ENCODE measurements around the gene STARD3.

STARD3 gene

GRCh38 chr17:39609416-39610025 lies 27.4 kb upstream of the STARD3 start:
- Histone ChIP-seq H3K4me3 (ENCODE audit: low read length in 2 of 2) (no peak overlapping the region), H3K9me3 (replicated peaks in 1 of 2; ENCODE audit: control insufficient read depth in 2 of 2, insufficient read depth in 1 of 2, low read depth in 1 of 2, low read length in 2 of 2) (peaks cover 0 to 3% of the 10 kb centered on the region in 2 donors), H3K27me3 (ENCODE audit: control insufficient read depth in 3 of 3, insufficient read depth in 3 of 3, low read depth in 1 of 3, low read length in 3 of 3) (peaks cover 32 to 91% (median 60%) of the 10 kb centered on the region in 3 experiments), H3K9ac (ENCODE audit: low read depth, low read length, poor library complexity) (no peak overlapping the region), H2BK5ac (ENCODE audit: low read length) (no peak overlapping the region), H4K8ac (ENCODE audit: low read depth, low read length) (no peak overlapping the region), H4K91ac (ENCODE audit: low read depth, low read length, poor library complexity) (no peak overlapping the region), H3K79me1 (ENCODE audit: low read depth, low read length) (peaks cover 7% of the 10 kb centered on the region), H3K4me1 (ENCODE audit: control insufficient read depth in 2 of 2, insufficient read depth in 1 of 2, low read depth in 1 of 2, low read length in 2 of 2) (peaks cover 5 to 8% of the 10 kb centered on the region in 2 donors), H2AFZ (ENCODE audit: low read length) (no peak overlapping the region), H3K27ac (replicated peaks; ENCODE audit: low read length) (no peak overlapping the region), H3K36me3 (replicated peaks in 1 of 2; ENCODE audit: control insufficient read depth in 2 of 2, insufficient read depth in 2 of 2, low read length in 2 of 2) (no peaks in the 10 kb centered on the region), H3K4me2 (ENCODE audit: insufficient read depth, low read length, poor library complexity, severe bottlenecking) (no peak overlapping the region), H3K4ac (ENCODE audit: low read length) (no peak overlapping the region), H2BK15ac (ENCODE audit: low read length) (no peak overlapping the region), H2AK5ac (ENCODE audit: low read depth, low read length) (no peak overlapping the region), H2BK120ac (ENCODE audit: low read depth, low read length) (no peak overlapping the region), H3K14ac (ENCODE audit: low read length) (no peak overlapping the region), H2BK12ac (ENCODE audit: low read length) (no peak overlapping the region), H3K23ac (ENCODE audit: low read depth, low read length, poor library complexity) (no peak overlapping the region), H3K18ac (ENCODE audit: low read length) (no peak overlapping the region)
- DNase-seq (ENCODE audit: low spot score): no peak
- no CpG with 5 or more reads among the region's 4 CpGs for WGBS, 2 donors (ENCODE audit: extremely low coverage in 2 of 2, insufficient read length in 2 of 2, insufficient replicate concordance in 1 of 2)

GRCh38 chr17:39611401-39612112 lies 25.4 kb upstream of the STARD3 start:
- Histone ChIP-seq H2BK5ac (ENCODE audit: low read length) (no peak overlapping the region), H3K79me1 (ENCODE audit: low read depth, low read length) (no peaks in the 10 kb centered on the region), H3K18ac (ENCODE audit: low read length) (peak overlapping the region; percentile 60), H2BK12ac (ENCODE audit: low read length) (no peak overlapping the region), H3K9me3 (replicated peaks in 1 of 2; ENCODE audit: control insufficient read depth in 2 of 2, insufficient read depth in 1 of 2, low read depth in 1 of 2, low read length in 2 of 2) (no peaks in the 10 kb centered on the region), H3K4ac (ENCODE audit: low read length) (no peak overlapping the region), H4K91ac (ENCODE audit: low read depth, low read length, poor library complexity) (no peak overlapping the region), H2BK120ac (ENCODE audit: low read depth, low read length) (no peak overlapping the region), H2AFZ (ENCODE audit: low read length) (peak overlapping the region; percentile 30), H3K4me1 (ENCODE audit: control insufficient read depth in 2 of 2, insufficient read depth in 1 of 2, low read depth in 1 of 2, low read length in 2 of 2) (peaks cover 3 to 5% of the 10 kb centered on the region in 2 donors), H3K14ac (ENCODE audit: low read length) (no peak overlapping the region), H3K4me2 (ENCODE audit: insufficient read depth, low read length, poor library complexity, severe bottlenecking) (no peak overlapping the region), H3K27ac (replicated peaks; ENCODE audit: low read length) (no peak overlapping the region), H3K23ac (ENCODE audit: low read depth, low read length, poor library complexity) (no peak overlapping the region), H3K36me3 (replicated peaks in 1 of 2; ENCODE audit: control insufficient read depth in 2 of 2, insufficient read depth in 2 of 2, low read length in 2 of 2) (no peaks in the 10 kb centered on the region), H4K8ac (ENCODE audit: low read depth, low read length) (no peak overlapping the region), H3K9ac (ENCODE audit: low read depth, low read length, poor library complexity) (no peak overlapping the region), H2BK15ac (ENCODE audit: low read length) (no peak overlapping the region), H3K4me3 (ENCODE audit: low read length in 2 of 2) (peak overlapping the region in 1 of 2 donors; percentile 57), H3K27me3 (ENCODE audit: control insufficient read depth in 3 of 3, insufficient read depth in 3 of 3, low read depth in 1 of 3, low read length in 3 of 3) (peaks cover 13 to 86% (median 47%) of the 10 kb centered on the region in 3 experiments), H2AK5ac (ENCODE audit: low read depth, low read length) (no peak overlapping the region)
- no peak for DNase-seq (ENCODE audit: low spot score)
- no CpG with 5 or more reads among the region's 9 CpGs for WGBS, 2 donors (ENCODE audit: extremely low coverage in 2 of 2, insufficient read length in 2 of 2, insufficient replicate concordance in 1 of 2)

GRCh38 chr17:39612291-39612894 lies 24.6 kb upstream of the STARD3 start:
- Histone ChIP-seq H3K27ac (replicated peaks; ENCODE audit: low read length) (no peak overlapping the region), H3K9me3 (replicated peaks in 1 of 2; ENCODE audit: control insufficient read depth in 2 of 2, insufficient read depth in 1 of 2, low read depth in 1 of 2, low read length in 2 of 2) (no peaks in the 10 kb centered on the region), H2BK12ac (ENCODE audit: low read length) (peak overlapping the region; percentile 31), H2AFZ (ENCODE audit: low read length) (peak overlapping the region; percentile 30), H4K8ac (ENCODE audit: low read depth, low read length) (no peak overlapping the region), H3K4me1 (ENCODE audit: control insufficient read depth in 2 of 2, insufficient read depth in 1 of 2, low read depth in 1 of 2, low read length in 2 of 2) (peaks cover under 1 to 3% of the 10 kb centered on the region in 2 donors), H3K79me1 (ENCODE audit: low read depth, low read length) (no peaks in the 10 kb centered on the region), H3K23ac (ENCODE audit: low read depth, low read length, poor library complexity) (no peak overlapping the region), H3K18ac (ENCODE audit: low read length) (peak overlapping the region; percentile 63), H3K9ac (ENCODE audit: low read depth, low read length, poor library complexity) (no peak overlapping the region), H3K4me2 (ENCODE audit: insufficient read depth, low read length, poor library complexity, severe bottlenecking) (no peak overlapping the region), H2BK15ac (ENCODE audit: low read length) (no peak overlapping the region), H3K14ac (ENCODE audit: low read length) (peak overlapping the region; percentile 31), H4K91ac (ENCODE audit: low read depth, low read length, poor library complexity) (no peak overlapping the region), H2BK120ac (ENCODE audit: low read depth, low read length) (no peak overlapping the region), H3K4ac (ENCODE audit: low read length) (no peak overlapping the region), H3K27me3 (ENCODE audit: control insufficient read depth in 3 of 3, insufficient read depth in 3 of 3, low read depth in 1 of 3, low read length in 3 of 3) (peaks cover 11 to 87% (median 47%) of the 10 kb centered on the region in 3 experiments), H3K36me3 (replicated peaks in 1 of 2; ENCODE audit: control insufficient read depth in 2 of 2, insufficient read depth in 2 of 2, low read length in 2 of 2) (no peaks in the 10 kb centered on the region), H3K4me3 (ENCODE audit: low read length in 2 of 2) (no peak overlapping the region), H2AK5ac (ENCODE audit: low read depth, low read length) (no peak overlapping the region), H2BK5ac (ENCODE audit: low read length) (no peak overlapping the region)
- DNase-seq (ENCODE audit: low spot score): no peak
- no CpG with 5 or more reads among the region's 22 CpGs for WGBS, 2 donors (ENCODE audit: extremely low coverage in 2 of 2, insufficient read length in 2 of 2, insufficient replicate concordance in 1 of 2)

DNA sequence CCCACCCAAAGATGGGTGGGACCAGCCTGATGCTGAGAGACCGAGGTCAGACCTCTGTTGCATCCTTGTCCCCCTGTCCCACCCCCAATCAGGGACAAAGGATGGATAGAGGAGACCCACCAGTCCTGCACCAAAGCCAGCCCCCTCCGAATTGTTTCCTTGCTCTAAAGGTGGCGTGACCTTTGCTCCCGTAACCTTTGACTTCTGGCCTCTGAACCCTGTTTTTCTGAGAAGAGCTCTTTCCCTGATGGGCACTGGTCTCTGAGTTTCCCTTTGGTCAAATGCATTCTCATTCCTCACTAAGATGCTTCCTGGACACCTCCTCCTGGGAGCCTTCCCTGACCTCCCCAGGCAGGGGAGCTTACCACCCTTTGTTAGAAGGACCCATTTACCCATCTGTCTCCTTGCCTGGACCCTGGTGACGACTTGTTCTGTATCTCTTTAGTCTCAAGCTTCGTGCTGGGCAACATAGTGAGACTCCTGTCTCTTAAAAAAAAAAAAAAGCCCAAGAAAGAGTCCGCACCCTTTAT lies 23.9 kb upstream of the STARD3 start:
- H3K27me3 ChIP-seq (ENCODE audit: control insufficient read depth in 3 of 3, insufficient read depth in 3 of 3, low read depth in 1 of 3, low read length in 3 of 3): peaks cover 7 to 85% (median 45%) of the 10 kb centered on the region in 3 experiments
- no peak overlapping the region for H4K91ac ChIP-seq (ENCODE audit: low read depth, low read length, poor library complexity)
- no peak overlapping the region for H2AFZ ChIP-seq (ENCODE audit: low read length)
- no peak overlapping the region for H2BK12ac ChIP-seq (ENCODE audit: low read length)
- H3K4me1 ChIP-seq (ENCODE audit: control insufficient read depth in 2 of 2, insufficient read depth in 1 of 2, low read depth in 1 of 2, low read length in 2 of 2): peaks cover 0 to 2% of the 10 kb centered on the region in 2 donors
- DNase-seq (ENCODE audit: low spot score): no peak
- no peak overlapping the region for H3K4ac ChIP-seq (ENCODE audit: low read length)
- no peaks in the 10 kb centered on the region for H3K9me3 ChIP-seq (replicated peaks in 1 of 2; ENCODE audit: control insufficient read depth in 2 of 2, insufficient read depth in 1 of 2, low read depth in 1 of 2, low read length in 2 of 2)
- H2AK5ac ChIP-seq (ENCODE audit: low read depth, low read length): no peak overlapping the region
- no peak overlapping the region for H4K8ac ChIP-seq (ENCODE audit: low read depth, low read length)
- no CpG with 5 or more reads among the region's 7 CpGs for WGBS, 2 donors (ENCODE audit: extremely low coverage in 2 of 2, insufficient read length in 2 of 2, insufficient replicate concordance in 1 of 2)
- no peak overlapping the region for H2BK5ac ChIP-seq (ENCODE audit: low read length)
- H3K36me3 ChIP-seq (replicated peaks in 1 of 2; ENCODE audit: control insufficient read depth in 2 of 2, insufficient read depth in 2 of 2, low read length in 2 of 2): no peaks in the 10 kb centered on the region
- no peak overlapping the region for H3K23ac ChIP-seq (ENCODE audit: low read depth, low read length, poor library complexity)
- H3K4me3 ChIP-seq (ENCODE audit: low read length in 2 of 2): no peak overlapping the region
- no peak overlapping the region for H2BK15ac ChIP-seq (ENCODE audit: low read length)
- no peak overlapping the region for H3K9ac ChIP-seq (ENCODE audit: low read depth, low read length, poor library complexity)
- H3K18ac ChIP-seq (ENCODE audit: low read length): no peak overlapping the region
- no peak overlapping the region for H3K14ac ChIP-seq (ENCODE audit: low read length)
- no peak overlapping the region for H3K4me2 ChIP-seq (ENCODE audit: insufficient read depth, low read length, poor library complexity, severe bottlenecking)
- H3K27ac ChIP-seq (replicated peaks; ENCODE audit: low read length): no peak overlapping the region
- no peak overlapping the region for H2BK120ac ChIP-seq (ENCODE audit: low read depth, low read length)
- H3K79me1 ChIP-seq (ENCODE audit: low read depth, low read length): no peaks in the 10 kb centered on the region

All from neuronal stem cell (in vitro differentiated cells).